Activated B cell treated with CpG ODN at 0.5 μM for 24 hours (primary cell): Measurements from ENCODE around the gene SAE1. TPM values are rescaled to one million over a fixed set of nuclear protein-coding genes. Genes with fewer than 3 reads are reported as not detected.
"Not testable (repeated sequence)": the region's sequence is repeated elsewhere in the genome, so short reads cannot be mapped to it uniquely, and the experiment has no call there.

ENCODE experiments used
- ATAC-seq: fragments of 200-7000 bp; cut with Tn5 transposase; one replicate; pipeline ENCODE4 v1.10.0; 2021; ENCODE audit warnings: low read depth, mild to moderate bottlenecking, moderate library complexity
- CTCF ChIA-PET: fragments of 350-600 bp; sonication (Branson Sonifier 250); formaldehyde crosslinking; loops from one replicate; lab custom pipeline; 2021; ENCODE audit warnings: antibody characterized with exemption; lab: Charles Lee
- POLR2A ChIA-PET: fragments of 350-600 bp; sonication (Branson Sonifier 250); formaldehyde crosslinking; loops from one replicate; lab custom pipeline; 2021; ENCODE audit warnings: antibody characterized with exemption; lab: Charles Lee
- DNase-seq: peaks from one replicate; pipeline ENCODE4 v3.0.0; 2022
- H3K27ac Mint-ChIP-seq: one replicate; pipeline ENCODE4 v1.8.0; 2020; ENCODE audit warnings: mixed read lengths
- H3K27me3 Mint-ChIP-seq: one replicate; pipeline ENCODE4 v1.8.0; 2021; ENCODE audit warnings: mixed read lengths
- H3K36me3 Mint-ChIP-seq: one replicate; pipeline ENCODE4 v1.8.0; 2021; ENCODE audit warnings: low read depth, mixed read lengths
- H3K4me1 Mint-ChIP-seq: one replicate; pipeline ENCODE4 v1.8.0; 2021; ENCODE audit warnings: mixed read lengths
- H3K4me3 Mint-ChIP-seq: one replicate; pipeline ENCODE4 v1.8.0; 2020; ENCODE audit warnings: mild to moderate bottlenecking, mixed read lengths
- H3K9me3 Mint-ChIP-seq: one replicate; pipeline ENCODE4 v1.8.0; 2020; ENCODE audit warnings: mixed read lengths
- intact Hi-C: fragments of 100-400 bp; cut with micrococcal nuclease; formaldehyde crosslinking; loops from one replicate; pipeline ENCODE4 v1.15.1; 2024
- total RNA-seq: library from RNA; stranded (reverse); gene quantifications from 2 replicates; pipeline ENCODE4 v1.2.3, GENCODE V29; 2022
- TF ChIP-seq, protein P1 (sequence below): fragments of 200-600 bp; IDR thresholded peaks from one replicate; pipeline ENCODE4 v1.8.0; 2022; ENCODE audit warnings: antibody characterized with exemption, mild to moderate bottlenecking

The SAE1 gene
- total RNA-seq, 1 donor from 2014 or later: 67.4 TPM

DNA sequence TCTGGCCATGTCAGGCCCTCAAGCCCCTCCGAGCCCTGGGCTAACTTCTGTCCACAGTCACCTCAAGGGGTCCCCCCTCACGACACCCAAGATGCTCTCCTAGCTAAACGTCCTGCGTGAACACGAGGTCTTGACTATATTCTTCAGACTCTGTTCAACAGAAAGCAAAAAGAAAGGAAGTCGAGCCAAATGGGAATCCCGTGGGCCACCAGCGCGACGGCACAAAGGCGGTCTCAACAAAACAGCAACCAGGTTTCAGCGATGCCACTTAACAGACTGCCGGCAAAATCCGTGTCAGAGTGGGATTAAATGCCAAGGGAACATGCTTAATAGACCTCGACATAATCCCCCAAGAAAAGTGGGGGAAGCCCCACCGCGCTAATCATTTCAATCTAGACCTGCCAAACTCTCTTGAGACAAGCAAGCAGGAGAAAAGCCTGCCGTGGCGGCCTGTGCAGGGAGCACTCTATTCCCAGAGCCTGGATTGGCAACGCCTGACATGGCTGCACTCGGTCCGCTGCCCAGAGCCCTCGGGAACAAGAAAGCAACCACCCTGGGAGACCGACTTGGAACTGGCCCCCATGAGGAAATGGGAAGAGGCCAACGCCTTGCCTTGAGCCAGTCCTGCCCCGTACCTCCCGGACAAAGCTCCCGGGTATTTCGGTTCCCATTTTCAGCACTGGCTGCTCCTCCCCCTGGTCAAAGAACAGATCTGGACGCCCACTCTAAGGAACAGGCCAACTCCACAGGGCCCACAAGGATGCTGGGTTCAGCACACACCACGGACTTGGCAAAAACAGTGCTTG, 33.0 kb upstream of the SAE1 start:
- intact Hi-C loops: no loop called here
- H3K9me3 Mint-ChIP-seq: no peaks in the 10 kb centered on the region
- TF ChIP-seq, protein P1, sequence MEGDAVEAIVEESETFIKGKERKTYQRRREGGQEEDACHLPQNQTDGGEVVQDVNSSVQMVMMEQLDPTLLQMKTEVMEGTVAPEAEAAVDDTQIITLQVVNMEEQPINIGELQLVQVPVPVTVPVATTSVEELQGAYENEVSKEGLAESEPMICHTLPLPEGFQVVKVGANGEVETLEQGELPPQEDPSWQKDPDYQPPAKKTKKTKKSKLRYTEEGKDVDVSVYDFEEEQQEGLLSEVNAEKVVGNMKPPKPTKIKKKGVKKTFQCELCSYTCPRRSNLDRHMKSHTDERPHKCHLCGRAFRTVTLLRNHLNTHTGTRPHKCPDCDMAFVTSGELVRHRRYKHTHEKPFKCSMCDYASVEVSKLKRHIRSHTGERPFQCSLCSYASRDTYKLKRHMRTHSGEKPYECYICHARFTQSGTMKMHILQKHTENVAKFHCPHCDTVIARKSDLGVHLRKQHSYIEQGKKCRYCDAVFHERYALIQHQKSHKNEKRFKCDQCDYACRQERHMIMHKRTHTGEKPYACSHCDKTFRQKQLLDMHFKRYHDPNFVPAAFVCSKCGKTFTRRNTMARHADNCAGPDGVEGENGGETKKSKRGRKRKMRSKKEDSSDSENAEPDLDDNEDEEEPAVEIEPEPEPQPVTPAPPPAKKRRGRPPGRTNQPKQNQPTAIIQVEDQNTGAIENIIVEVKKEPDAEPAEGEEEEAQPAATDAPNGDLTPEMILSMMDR: no peak
- H3K27ac Mint-ChIP-seq: no peak overlapping the region
- DNase-seq (no peak), ATAC-seq (no peak)
- peaks cover 55% of the 10 kb centered on the region for H3K4me1 Mint-ChIP-seq
- POLR2A ChIA-PET: interaction anchor here (0.6 to 0.9 kb wide), 4 partner anchors 12 to 16 kb away, joined by 3 to 6 read pairs (median 4); partner anchors contain the start of gene ZC3H4
- H3K4me3 Mint-ChIP-seq: no peak overlapping the region
- peaks cover 47% of the 10 kb centered on the region for H3K36me3 Mint-ChIP-seq
- H3K27me3 Mint-ChIP-seq: no peaks in the 10 kb centered on the region
- CTCF ChIA-PET: no interaction called here

DNA sequence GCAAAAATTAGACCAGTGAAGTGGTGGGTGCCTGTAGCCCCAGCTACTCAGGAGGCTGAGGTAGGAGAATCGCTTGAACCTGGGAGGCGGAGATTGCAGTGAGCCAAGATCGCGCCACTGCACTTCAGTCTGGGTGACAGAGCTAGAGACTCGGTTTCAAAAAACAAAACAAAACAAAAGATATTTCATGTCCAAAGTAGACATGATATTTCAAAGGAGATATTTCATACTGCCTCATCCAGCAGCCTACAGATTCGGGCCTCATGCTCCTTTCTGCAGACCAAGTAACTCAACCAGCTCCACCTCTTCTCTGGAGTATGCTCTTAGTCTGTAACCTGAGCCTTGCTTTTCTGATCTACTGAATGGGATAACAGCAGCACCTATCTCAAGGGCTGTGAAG, 32.0 kb upstream of the SAE1 start:
- H3K4me1 Mint-ChIP-seq: peaks cover 54% of the 10 kb centered on the region
- no peak for ATAC-seq
- no peak overlapping the region for H3K4me3 Mint-ChIP-seq
- CTCF ChIA-PET: no interaction called here
- H3K9me3 Mint-ChIP-seq: no peaks in the 10 kb centered on the region
- TF ChIP-seq, protein P1: no peak
- no peaks in the 10 kb centered on the region for H3K27me3 Mint-ChIP-seq
- intact Hi-C loops: no loop called here
- no peak overlapping the region for H3K27ac Mint-ChIP-seq
- H3K36me3 Mint-ChIP-seq: peaks cover 47% of the 10 kb centered on the region
- POLR2A ChIA-PET: interaction anchor here (0.9 to 1.5 kb wide), 2 partner anchors 13 to 15 kb away, joined by 4 read pairs; partner anchors contain the start of gene ZC3H4
- DNase-seq: no peak

DNA sequence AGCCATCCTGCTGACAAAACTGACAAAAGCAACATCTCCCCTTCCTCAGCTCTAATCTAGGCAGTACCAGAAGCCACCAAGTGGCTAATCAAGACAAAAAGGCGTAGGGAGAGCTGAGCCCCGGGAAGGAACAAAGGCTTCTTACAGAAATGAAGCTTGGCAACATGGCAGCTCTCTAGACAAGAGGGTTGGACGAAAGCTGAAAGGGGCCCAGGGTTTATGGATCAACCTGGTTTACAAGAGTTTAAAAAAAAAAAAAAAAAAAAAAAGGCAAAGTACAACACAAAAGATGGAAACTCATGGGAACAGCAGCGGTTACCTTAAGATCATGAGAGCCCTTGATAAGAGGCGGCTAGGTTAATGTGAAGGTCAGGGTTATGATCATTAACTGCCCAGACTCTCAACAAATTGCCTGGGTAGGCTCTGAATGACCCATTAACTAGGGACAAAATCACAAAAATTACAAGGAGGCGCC, 31.0 kb upstream of the SAE1 start:
- H3K4me1 Mint-ChIP-seq: peaks cover 47% of the 10 kb centered on the region
- H3K36me3 Mint-ChIP-seq: peaks cover 43% of the 10 kb centered on the region
- ChIA-PET POLR2A (interaction anchor here (0.7 to 1.5 kb wide), 4 partner anchors 12 to 1871 kb away, joined by 4 to 20 read pairs (median 6); no protein-coding TSS in a partner anchor), CTCF (no interaction called here)
- no peaks in the 10 kb centered on the region for H3K27me3 Mint-ChIP-seq
- TF ChIP-seq, protein P1: no peak
- H3K27ac Mint-ChIP-seq: no peak overlapping the region
- intact Hi-C loops: no loop called here
- H3K4me3 Mint-ChIP-seq: no peak overlapping the region
- ATAC-seq: no peak
- no peaks in the 10 kb centered on the region for H3K9me3 Mint-ChIP-seq
- no peak for DNase-seq

DNA sequence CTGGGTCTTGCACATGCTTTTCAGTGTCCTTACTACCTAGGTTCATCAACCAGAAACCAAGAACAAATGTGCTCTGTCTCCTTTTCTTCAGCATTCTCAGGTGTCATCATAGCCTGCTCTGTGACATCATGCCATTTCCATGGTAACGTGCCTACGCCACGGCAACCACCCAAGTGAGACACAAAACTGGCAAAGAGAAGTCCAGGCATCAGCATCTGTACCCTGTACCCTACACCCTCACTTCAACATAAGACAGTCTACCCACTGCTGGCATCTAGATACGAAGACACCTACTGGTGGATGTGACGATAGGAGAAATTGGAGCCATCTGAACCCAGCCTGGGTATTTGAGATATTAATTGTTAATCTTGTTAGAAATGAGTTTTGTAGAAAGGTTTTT, 30.3 kb upstream of the SAE1 start:
- intact Hi-C loops: no loop called here
- no peaks in the 10 kb centered on the region for H3K9me3 Mint-ChIP-seq
- peaks cover 46% of the 10 kb centered on the region for H3K4me1 Mint-ChIP-seq
- H3K27me3 Mint-ChIP-seq: no peaks in the 10 kb centered on the region
- DNase-seq (no peak), ATAC-seq (no peak)
- H3K4me3 Mint-ChIP-seq: no peak overlapping the region
- CTCF ChIA-PET: no interaction called here
- TF ChIP-seq, protein P1: no peak
- POLR2A ChIA-PET: no interaction called here
- H3K27ac Mint-ChIP-seq: no peak overlapping the region
- H3K36me3 Mint-ChIP-seq: peaks cover 46% of the 10 kb centered on the region

DNA sequence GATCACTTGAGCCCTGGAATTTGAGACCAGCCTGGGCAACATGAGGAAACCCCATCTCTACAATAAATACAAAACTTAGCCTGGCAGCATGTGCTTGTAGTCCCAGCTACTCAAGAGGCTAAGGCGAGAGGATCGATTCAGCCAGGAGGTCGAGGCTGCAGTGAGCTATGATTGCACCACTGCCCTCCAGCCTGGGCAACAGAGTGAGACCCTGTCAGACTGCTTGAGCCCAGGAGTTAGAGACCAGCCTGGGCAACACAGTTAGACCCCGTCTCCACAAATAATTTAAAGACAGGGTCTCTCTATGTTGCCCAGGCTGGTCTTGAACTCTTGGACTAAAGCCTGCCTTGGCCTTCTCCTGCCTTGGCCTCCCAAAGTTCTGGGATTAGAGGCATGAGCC, 29.5 kb upstream of the SAE1 start:
- H3K4me3 Mint-ChIP-seq, H3K27me3 Mint-ChIP-seq, intact Hi-C loops, DNase-seq, H3K9me3 Mint-ChIP-seq, ATAC-seq, CTCF ChIA-PET, H3K27ac Mint-ChIP-seq: not testable (repeated sequence)
- Mint-ChIP-seq H3K36me3 (peaks cover 49% of the 10 kb centered on the region), H3K4me1 (peaks cover 47% of the 10 kb centered on the region)
- POLR2A ChIA-PET: interaction anchor here (0.6 kb wide), 1 partner anchor 22 kb away, joined by 5 read pairs; no protein-coding TSS in a partner anchor
